ENCODE results near the gene C17orf113.
A peak's percentile ranks its signal among the peaks of the same experiment; 100 is the strongest.
"Not testable (repeated sequence)": the region's sequence is repeated elsewhere in the genome, so short reads cannot be mapped to it uniquely, and the experiment has no call there.

C17orf113 gene

GRCh38 chr17:42016941-42017865 lies 33.2 kb downstream of the C17orf113 start, which contains the start of gene DNAJC7:
TSS of gene DNAJC7 (minus strand) at chr17:42017439. CDS start at chr17:42017416, 23 bp downstream.
- peak; percentile 73 for DNase-seq (ENCODE audit: low read depth, low spot score)

- DNase-seq (ENCODE audit: low read depth, low spot score) = no peak
Observed at GRCh38 chr17:42016411-42016831, 34.0 kb downstream of the C17orf113 start.

GRCh38 chr17:42013740-42014139 lies 36.7 kb downstream of the C17orf113 start:
- not testable (repeated sequence) for DNase-seq (ENCODE audit: low read depth, low spot score)

- DNase-seq (ENCODE audit: low read depth, low spot score) = not testable (repeated sequence)
Observed at GRCh38 chr17:42012363-42012762, 38.0 kb downstream of the C17orf113 start.

- no peak for DNase-seq (ENCODE audit: low read depth, low spot score)
Observed at GRCh38 chr17:42010898-42011516, 39.4 kb downstream of the C17orf113 start.

- DNase-seq (ENCODE audit: low read depth, low spot score) = not testable (repeated sequence)
Observed at GRCh38 chr17:42010266-42010680, 40.1 kb downstream of the C17orf113 start.

- no peak for DNase-seq (ENCODE audit: low read depth, low spot score)
Observed at GRCh38 chr17:42009170-42009569, 41.2 kb downstream of the C17orf113 start.

- DNase-seq (ENCODE audit: low read depth, low spot score) = no peak
Observed at GRCh38 chr17:42005166-42005565, 45.2 kb downstream of the C17orf113 start.

- DNase-seq (ENCODE audit: low read depth, low spot score) = no peak
Observed at GRCh38 chr17:42002792-42003301, 47.6 kb downstream of the C17orf113 start.

- no peak for DNase-seq (ENCODE audit: low read depth, low spot score)
Observed at GRCh38 chr17:42002175-42002791, 48.1 kb downstream of the C17orf113 start.

GRCh38 chr17:42001729-42002128 lies 48.7 kb downstream of the C17orf113 start:
- no peak for DNase-seq (ENCODE audit: low read depth, low spot score)

GRCh38 chr17:42000413-42001133 lies 49.8 kb downstream of the C17orf113 start:
- no peak for DNase-seq (ENCODE audit: low read depth, low spot score)

- DNase-seq (ENCODE audit: low read depth, low spot score) = no peak
Observed at GRCh38 chr17:41998497-41998896, 51.9 kb downstream of the C17orf113 start.

- no peak for DNase-seq (ENCODE audit: low read depth, low spot score)
Observed at GRCh38 chr17:41996855-41997164, 53.6 kb downstream of the C17orf113 start.

GRCh38 chr17:41992576-41992975 lies 57.8 kb downstream of the C17orf113 start:
- no peak for DNase-seq (ENCODE audit: low read depth, low spot score)

GRCh38 chr17:41989702-41990419 lies 60.5 kb downstream of the C17orf113 start:
- DNase-seq (ENCODE audit: low read depth, low spot score) = no peak

GRCh38 chr17:41988418-41988817 lies 62.0 kb downstream of the C17orf113 start:
- DNase-seq (ENCODE audit: low read depth, low spot score) = no peak

Data from smooth muscle cell of the brain vasculature (primary cell).